Stimulated activated naive CD4-positive, alpha-beta T cell treated with Interleukin-2 at 50 U/mL for 16 hours (primary cell): Measurements from ENCODE around the gene PCNT.

Experiments used
- DNase-seq: peaks from one replicate; lab custom pipeline; 2025; lab: John Stamatoyannopoulos, UW

PCNT gene, protein sequence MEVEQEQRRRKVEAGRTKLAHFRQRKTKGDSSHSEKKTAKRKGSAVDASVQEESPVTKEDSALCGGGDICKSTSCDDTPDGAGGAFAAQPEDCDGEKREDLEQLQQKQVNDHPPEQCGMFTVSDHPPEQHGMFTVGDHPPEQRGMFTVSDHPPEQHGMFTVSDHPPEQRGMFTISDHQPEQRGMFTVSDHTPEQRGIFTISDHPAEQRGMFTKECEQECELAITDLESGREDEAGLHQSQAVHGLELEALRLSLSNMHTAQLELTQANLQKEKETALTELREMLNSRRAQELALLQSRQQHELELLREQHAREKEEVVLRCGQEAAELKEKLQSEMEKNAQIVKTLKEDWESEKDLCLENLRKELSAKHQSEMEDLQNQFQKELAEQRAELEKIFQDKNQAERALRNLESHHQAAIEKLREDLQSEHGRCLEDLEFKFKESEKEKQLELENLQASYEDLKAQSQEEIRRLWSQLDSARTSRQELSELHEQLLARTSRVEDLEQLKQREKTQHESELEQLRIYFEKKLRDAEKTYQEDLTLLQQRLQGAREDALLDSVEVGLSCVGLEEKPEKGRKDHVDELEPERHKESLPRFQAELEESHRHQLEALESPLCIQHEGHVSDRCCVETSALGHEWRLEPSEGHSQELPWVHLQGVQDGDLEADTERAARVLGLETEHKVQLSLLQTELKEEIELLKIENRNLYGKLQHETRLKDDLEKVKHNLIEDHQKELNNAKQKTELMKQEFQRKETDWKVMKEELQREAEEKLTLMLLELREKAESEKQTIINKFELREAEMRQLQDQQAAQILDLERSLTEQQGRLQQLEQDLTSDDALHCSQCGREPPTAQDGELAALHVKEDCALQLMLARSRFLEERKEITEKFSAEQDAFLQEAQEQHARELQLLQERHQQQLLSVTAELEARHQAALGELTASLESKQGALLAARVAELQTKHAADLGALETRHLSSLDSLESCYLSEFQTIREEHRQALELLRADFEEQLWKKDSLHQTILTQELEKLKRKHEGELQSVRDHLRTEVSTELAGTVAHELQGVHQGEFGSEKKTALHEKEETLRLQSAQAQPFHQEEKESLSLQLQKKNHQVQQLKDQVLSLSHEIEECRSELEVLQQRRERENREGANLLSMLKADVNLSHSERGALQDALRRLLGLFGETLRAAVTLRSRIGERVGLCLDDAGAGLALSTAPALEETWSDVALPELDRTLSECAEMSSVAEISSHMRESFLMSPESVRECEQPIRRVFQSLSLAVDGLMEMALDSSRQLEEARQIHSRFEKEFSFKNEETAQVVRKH (N-terminal part only)

DNA sequence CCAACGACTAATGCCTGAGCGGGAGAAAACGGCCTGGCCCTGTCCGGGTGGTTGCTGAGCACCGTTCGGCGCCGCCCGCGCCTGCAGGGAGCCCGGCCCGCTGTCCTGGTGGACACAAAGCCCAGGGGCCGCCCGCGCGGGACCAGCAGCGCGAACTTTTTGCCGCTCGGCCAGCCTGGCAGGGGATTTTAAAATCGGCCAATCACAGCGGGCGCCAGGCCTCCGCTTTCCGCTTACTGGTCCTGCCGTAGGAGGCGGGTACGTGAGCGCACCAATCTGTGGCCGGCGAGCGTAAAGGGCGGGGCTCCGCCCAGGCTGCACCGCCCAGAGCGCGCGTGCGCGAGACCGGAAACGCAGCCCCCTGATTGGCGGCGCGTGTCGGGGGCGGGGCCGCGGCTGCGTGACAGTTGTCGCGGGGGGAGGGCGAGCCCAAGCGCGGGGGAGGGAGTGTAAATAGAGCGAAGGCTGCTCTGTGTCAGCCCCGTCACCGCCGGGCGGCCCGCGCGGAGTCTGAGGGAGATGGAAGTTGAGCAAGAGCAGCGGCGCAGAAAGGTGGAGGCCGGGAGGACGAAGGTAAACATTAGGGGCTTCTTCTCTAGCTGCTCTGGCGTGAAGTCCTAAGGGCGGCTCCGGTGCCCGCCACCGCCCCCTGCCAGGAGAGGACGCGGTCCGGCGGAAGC, at the start of gene PCNT, which contains the start of gene C21orf58:
Gene PCNT, plus strand, starts transcription at position 447 of the 680 bp plus-strand sequence. Its CDS starts 73 bp downstream, at position 520.
Gene C21orf58, minus strand, starts transcription at position 161 of the 680 bp plus-strand sequence. CDS start 1,132 bp downstream, outside the sequence.
- DNase-seq: peak; percentile 96

- DNase-seq: no peak
Measured at GRCh38 chr21:46274797-46275390, 49.1 kb upstream of the PCNT start.

DNA sequence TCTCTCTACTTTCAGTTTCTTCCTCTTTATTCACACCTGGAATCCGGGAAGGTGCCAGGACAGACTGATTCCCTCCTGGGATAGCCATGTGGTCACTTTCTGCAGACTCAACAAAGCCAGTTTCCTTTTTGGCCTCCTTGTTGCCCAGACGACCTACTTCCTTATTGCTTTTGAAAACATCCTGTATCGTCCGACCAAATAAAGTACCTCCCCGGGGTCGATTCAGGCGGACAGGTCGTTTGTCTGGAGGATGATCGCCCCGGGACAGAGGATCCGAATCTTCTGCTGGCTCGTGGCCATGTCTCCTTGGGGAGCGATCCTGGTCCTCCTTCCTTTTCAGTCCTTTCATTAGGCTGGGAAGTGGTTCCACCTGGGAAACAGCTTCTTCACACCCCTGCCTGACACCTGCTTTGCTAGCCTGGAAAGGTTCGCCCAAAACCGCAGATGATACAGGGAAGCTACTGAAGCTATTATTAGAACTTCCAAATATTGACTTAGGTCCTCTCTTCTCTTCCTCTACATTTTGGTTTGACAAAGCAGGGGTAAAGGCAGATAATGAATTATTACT, 39.8 kb upstream of the PCNT start:
- DNase-seq: no peak

- DNase-seq: no peak
Measured at GRCh38 chr21:46284733-46285132, 39.2 kb upstream of the PCNT start.

DNA sequence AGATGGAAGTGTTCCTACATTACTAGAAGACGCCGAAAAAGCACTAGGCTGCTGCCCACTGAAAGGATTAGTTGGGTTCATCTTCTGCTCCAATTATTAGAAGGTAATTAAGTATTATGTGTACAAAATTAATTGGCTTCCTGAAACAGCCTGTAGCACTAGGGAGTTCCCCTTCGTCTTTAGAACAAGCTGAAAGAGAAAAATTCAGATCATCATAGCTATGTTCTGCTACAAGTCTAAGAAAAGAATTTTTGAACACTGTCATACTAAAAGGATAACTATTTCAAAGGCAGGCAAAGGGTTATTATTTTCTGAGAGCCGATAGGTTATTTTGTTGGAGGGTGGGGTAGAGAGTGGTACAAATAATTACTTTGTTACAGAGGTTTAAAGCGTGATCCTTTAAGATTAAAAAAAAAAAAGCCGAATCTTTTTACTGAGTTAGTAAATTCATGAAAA, 38.7 kb upstream of the PCNT start, which contains the start of gene MCM3AP:
Gene MCM3AP, minus strand, starts transcription at position 406 of the 456 bp plus-strand sequence. Its CDS starts 325 bp downstream, at position 81.
- DNase-seq: no peak

- DNase-seq: peak; percentile 86
Measured at GRCh38 chr21:46285761-46286647, 38.0 kb upstream of the PCNT start, which contains the start of gene YBEY. YBEY (plus strand) TSS chr21:46286342; CDS start chr21:46286914, 572 bp downstream.

GRCh38 chr21:46286648-46287002, 37.3 kb upstream of the PCNT start:
- DNase-seq: no peak

DNA sequence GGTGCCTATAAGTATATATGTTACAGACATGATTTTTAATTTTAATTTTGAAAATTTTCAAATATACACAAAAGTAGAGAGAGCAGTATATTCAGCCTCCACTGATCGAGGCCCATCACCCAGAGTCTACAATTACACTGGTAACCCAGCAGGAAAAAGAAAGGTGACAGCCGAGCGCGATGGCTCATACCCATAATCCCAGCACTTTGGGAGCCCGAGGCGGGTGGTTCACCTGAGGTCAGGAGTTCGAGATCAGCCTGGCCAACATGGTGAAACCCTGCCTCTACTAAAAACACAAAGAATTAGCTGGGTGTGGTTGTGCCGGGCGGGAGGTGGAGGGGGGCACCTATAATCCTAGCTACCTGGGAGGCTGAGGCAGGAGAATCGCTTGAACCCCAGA, 36.4 kb upstream of the PCNT start:
- no peak for DNase-seq

GRCh38 chr21:46289655-46290179, 34.2 kb upstream of the PCNT start:
- DNase-seq: no peak

DNA sequence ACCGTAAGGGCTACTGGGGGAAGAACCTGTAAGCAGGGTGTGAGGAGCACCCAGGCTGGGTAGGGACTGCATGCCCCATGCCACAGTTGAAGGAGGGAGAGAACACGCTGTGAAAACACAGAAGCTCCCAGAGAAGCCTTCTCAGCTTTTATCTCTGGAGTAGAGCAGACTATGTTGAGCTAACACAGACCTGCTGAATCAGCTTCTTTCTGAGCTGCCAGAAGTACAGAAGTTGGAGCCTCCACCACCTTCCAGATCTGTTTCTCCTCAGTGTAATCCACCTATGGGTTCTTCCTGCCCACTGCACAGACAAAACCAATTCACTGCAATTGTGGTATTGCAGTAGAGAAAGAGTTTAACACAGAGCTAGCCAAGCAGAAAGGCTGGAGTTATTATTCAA, 32.4 kb upstream of the PCNT start:
- no peak for DNase-seq

- no peak for DNase-seq
Measured at GRCh38 chr21:46294647-46295176, 29.2 kb upstream of the PCNT start.

DNA sequence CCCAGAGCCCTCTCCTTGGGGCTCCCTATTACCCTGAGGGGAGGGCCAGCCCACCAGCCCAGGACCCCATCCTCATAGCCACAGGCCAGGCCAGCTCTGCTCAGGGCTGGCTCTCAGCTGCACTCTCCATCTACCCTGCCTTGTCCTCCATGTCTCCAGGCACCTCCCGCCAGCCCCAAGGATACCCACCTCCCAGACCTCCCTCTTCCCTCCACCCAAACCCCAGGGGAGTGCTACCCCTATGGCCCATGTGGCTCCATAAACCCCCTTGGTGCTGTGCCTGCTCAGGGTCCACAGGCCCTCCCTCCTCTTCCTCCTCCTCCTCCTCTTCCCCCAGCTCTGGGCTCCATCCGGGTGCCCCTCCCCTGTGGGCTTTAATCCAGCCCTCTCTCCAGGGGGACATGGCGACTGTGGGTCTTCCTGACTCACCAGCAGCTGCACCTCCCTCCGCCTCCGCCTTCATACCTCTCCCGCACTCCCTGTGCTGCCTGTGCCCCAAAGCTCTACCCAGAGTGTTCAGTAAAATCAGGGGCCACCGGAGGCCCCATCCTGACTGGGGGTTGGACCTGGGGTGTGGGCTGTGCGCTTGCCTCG, 28.7 kb upstream of the PCNT start:
- DNase-seq: no peak

DNA sequence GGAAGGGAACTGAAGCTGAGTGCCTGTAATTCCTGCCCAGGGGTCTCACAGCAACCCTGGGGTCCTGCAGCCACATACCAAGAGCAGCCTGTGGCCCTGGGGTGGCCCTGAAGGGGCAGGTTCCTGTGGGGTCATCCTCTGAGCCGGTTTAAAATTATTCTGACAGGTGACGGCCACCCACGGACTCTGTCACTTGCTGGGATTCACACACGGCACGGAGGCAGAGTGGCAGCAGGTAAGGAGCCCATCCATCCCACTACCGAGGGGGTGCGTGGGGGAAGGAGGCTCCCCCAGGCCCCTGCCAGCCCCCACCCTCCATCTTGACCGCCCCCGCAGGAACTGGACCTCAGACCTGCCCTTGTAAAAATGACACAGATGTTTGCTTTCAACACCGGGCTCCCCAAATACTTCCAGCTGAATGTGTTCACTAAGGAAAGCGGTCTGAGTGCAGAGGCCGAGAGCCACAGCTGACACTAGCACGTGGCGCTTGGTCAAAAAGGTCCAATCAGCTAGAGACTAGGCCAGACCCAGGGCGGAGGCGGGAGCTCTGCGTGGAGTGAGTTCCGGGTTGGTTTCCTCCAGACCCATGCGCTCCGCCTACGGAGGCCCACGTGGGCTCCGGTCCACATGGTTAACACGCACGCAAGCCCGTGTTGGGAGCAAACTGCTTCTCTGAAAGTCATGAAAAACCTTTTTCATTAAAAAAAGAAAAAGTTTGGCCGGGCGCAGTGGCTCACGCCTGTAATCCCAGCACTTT, 27.8 kb upstream of the PCNT start:
- peak; percentile 42 for DNase-seq

- no peak for DNase-seq
Measured at GRCh38 chr21:46297338-46298271, 26.4 kb upstream of the PCNT start.

- no peak for DNase-seq
Measured at GRCh38 chr21:46299167-46299566, 24.8 kb upstream of the PCNT start.

DNA sequence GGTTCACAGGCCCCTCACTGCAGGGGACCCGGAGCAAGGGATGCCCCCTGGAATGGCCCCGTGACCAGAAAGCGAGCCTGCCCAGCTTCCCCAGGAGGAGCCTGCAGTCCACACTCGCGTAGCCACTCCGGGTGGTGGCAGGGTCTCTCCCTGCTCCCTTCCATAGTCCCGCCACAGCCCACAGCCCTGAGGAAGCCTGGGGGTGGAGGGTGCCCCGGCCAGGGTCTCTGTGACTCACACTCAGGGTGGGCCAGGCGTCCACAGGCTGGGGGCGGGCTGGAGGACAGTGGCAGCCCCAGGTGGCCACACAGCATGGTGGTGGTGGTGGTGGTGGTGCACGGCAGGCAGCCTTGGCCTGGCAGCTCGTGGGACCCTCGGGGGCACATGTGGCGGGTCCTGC, 22.2 kb upstream of the PCNT start:
- no peak for DNase-seq
